Stimulated activated CD4-positive, alpha-beta T cell treated with anti-CD3 and anti-CD28 coated beads, Interleukin-15, amount 100 ng/mL, for 24 hours (primary cell): ENCODE measurements around the gene CD28.
"Not testable (repeated sequence)": the region's sequence is repeated elsewhere in the genome, so short reads cannot be mapped to it uniquely, and the experiment has no call there.

ENCODE experiments used
- DNase-seq: peaks from one replicate; pipeline ENCODE4 v3.0.0-alpha.2; 2020

Gene CD28

GRCh38 chr2:203785391-203786110 is 79.1 kb downstream of the CD28 start:
- not testable (repeated sequence) for DNase-seq

- DNase-seq, result no peak
These were observed 80.3 kb downstream of the CD28 start for GRCh38 chr2:203786549-203787351.

- no peak for DNase-seq
These were observed 81.5 kb downstream of the CD28 start for GRCh38 chr2:203787979-203788378.
